Suprapubic skin (tissue), 4 donors: ENCODE measurements around the gene MFAP3. TPM values are rescaled to one million over a fixed set of nuclear protein-coding genes. Genes with fewer than 3 reads are reported as not detected.
"Not testable (repeated sequence)": the region's sequence is repeated elsewhere in the genome, so short reads cannot be mapped to it uniquely, and the experiment has no call there.

ENCODE experiments used
- DNase-seq, 2 donors: peaks; one replicate each; pipeline ENCODE4 v3.0.0-alpha.2; 2019; ENCODE audit warnings: low spot score in 2 of 2
- H3K27ac ChIP-seq: fragments of 200-600 bp; sonication (generic); one replicate; pipeline ENCODE4 v1.5.1; 2019
- H3K27me3 ChIP-seq: fragments of 200-600 bp; sonication (generic); one replicate; pipeline ENCODE4 v1.5.1; 2019
- H3K36me3 ChIP-seq: fragments of 200-600 bp; sonication (generic); one replicate; pipeline ENCODE4 v1.5.1; 2019
- H3K4me1 ChIP-seq: fragments of 200-600 bp; sonication (generic); one replicate; pipeline ENCODE4 v1.5.1; 2019
- H3K4me3 ChIP-seq: fragments of 200-600 bp; sonication (generic); one replicate; pipeline ENCODE4 v1.5.1; 2019; ENCODE audit warnings: mild to moderate bottlenecking
- H3K9me3 ChIP-seq: fragments of 200-600 bp; sonication (generic); one replicate; pipeline ENCODE4 v1.5.1; 2019
- EP300 ChIP-seq: sonication (generic); formaldehyde crosslinking; IDR thresholded peaks from one replicate; pipeline ENCODE4 v1.6.1; 2017; ENCODE audit warnings: antibody characterized with exemption
- POLR2A ChIP-seq, 2 donors: fragments of 450-650 bp; IDR thresholded peaks; one replicate each; pipeline ENCODE4 v1.6.1; 2017; ENCODE audit warnings: antibody characterized with exemption in 2 of 2, mild to moderate bottlenecking in 2 of 2, moderate library complexity in 2 of 2
- POLR2AphosphoS5 ChIP-seq, 3 donors: sonication (generic); formaldehyde crosslinking; IDR thresholded peaks; one replicate each; pipeline ENCODE4 v1.6.1; 2017; ENCODE audit warnings: antibody characterized with exemption in 3 of 3
- WGBS: methylation state at CpG from one replicate; pipeline ENCODE4 v1.1.5; 2018; 5-methylcytosine and 5-hydroxymethylcytosine counted together
- total RNA-seq, 4 donors: library from RNA; depleted of rRNA; stranded (reverse); fragments of >200 nt; gene quantifications; one replicate each; pipeline ENCODE4 v1.1.0, GENCODE V29; 2016
- TF ChIP-seq, protein P1 (sequence below), 2 donors: fragments of 200-600 bp in 1 of 2; fragments of 450-650 bp in 1 of 2; sonication (generic) in 1 of 2; IDR thresholded peaks; one replicate each; pipeline ENCODE4 v1.5.1; 2016 to 2019; ENCODE audit warnings: antibody characterized with exemption in 2 of 2, mild to moderate bottlenecking in 1 of 2, moderate library complexity in 1 of 2

Gene MFAP3
- total RNA-seq, 4 donors from 2014 or later, result 32.9 to 48.4 (median 39.9) TPM

DNA sequence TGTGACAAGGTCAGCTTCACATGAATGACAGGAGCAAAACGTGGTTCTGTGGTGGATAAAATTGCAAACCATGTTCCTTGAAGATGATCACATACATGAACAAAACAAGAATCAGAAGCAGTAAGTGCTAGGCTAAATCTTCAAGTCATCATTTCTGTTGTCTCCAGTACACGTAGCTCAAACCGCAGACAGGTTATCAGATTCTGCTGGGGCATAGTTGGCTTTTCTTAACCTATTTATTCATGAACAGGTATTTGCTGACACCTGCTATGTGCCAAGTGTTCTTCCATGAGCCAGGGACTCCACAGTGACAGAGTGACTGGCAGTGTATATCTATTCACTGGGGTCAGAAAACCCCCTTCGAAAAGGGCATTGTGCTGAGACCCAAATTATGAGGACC lies 20.8 kb downstream of the MFAP3 start:
- no peak for DNase-seq
- no peaks in the 10 kb centered on the region for H3K27me3 ChIP-seq
- no peak overlapping the region for H3K27ac ChIP-seq
- no peak overlapping the region for H3K4me3 ChIP-seq
- H3K4me1 ChIP-seq, result peaks cover 2% of the 10 kb centered on the region
- H3K9me3 ChIP-seq, result no peaks in the 10 kb centered on the region
- TF ChIP-seq, protein P1, sequence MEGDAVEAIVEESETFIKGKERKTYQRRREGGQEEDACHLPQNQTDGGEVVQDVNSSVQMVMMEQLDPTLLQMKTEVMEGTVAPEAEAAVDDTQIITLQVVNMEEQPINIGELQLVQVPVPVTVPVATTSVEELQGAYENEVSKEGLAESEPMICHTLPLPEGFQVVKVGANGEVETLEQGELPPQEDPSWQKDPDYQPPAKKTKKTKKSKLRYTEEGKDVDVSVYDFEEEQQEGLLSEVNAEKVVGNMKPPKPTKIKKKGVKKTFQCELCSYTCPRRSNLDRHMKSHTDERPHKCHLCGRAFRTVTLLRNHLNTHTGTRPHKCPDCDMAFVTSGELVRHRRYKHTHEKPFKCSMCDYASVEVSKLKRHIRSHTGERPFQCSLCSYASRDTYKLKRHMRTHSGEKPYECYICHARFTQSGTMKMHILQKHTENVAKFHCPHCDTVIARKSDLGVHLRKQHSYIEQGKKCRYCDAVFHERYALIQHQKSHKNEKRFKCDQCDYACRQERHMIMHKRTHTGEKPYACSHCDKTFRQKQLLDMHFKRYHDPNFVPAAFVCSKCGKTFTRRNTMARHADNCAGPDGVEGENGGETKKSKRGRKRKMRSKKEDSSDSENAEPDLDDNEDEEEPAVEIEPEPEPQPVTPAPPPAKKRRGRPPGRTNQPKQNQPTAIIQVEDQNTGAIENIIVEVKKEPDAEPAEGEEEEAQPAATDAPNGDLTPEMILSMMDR (IDR thresholded peaks at IDR 0.05), result no peak
- TF ChIP-seq POLR2AphosphoS5 (IDR thresholded peaks at IDR 0.05) (no peak), POLR2A (IDR thresholded peaks at IDR 0.05) (no peak), EP300 (no peak)
- peaks cover 9% of the 10 kb centered on the region for H3K36me3 ChIP-seq
- 74% methylated on average over 4 of the region's 4 CpGs for WGBS

DNA sequence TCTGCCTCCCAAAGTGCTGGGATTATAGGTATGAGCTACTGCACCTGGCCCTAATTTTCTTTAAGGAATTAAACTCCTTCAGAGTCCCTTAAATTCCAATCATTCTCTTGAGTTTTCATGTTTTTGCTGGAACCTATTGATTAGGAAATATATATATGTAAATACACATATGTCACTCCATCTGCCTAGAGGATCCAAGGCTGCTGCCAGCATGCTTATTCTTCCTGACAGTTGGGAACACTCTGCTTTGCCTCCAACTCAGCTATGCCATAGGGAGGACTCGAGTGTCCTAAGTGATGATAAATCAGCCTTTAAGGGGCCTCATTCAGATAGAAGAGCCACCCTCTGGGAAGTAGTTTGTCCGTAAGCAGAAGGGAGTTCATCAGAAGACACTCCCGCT lies 21.8 kb downstream of the MFAP3 start:
- TF ChIP-seq, protein P1 (IDR thresholded peaks at IDR 0.05), result no peak
- TF ChIP-seq POLR2AphosphoS5 (IDR thresholded peaks at IDR 0.05) (no peak), POLR2A (IDR thresholded peaks at IDR 0.05) (no peak), EP300 (no peak)
- H3K36me3 ChIP-seq, result no peaks in the 10 kb centered on the region
- 89% methylated on average over 3 of the region's 3 CpGs for WGBS
- no peaks in the 10 kb centered on the region for H3K27me3 ChIP-seq
- peaks cover 2% of the 10 kb centered on the region for H3K4me1 ChIP-seq
- H3K9me3 ChIP-seq, result no peaks in the 10 kb centered on the region
- DNase-seq, result no peak
- H3K4me3 ChIP-seq, result no peak overlapping the region
- no peak overlapping the region for H3K27ac ChIP-seq

DNA sequence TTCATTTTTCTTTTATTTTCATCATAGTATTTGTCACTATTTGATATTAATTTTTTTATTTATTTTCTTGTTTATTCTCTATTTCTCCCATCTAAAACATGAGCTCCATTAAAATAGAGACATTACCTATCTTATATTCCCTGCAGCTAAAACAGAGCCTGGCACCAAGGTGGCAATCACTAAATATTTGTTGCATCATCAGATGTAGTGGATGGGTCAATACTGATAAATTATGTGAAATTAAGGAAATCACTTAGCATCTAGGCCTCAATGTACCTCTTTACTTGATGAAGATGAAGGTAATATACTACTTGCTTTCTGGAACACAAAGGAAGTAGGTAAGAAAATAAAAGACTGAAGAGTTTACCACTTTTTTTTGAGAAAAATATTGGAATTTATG lies 24.6 kb downstream of the MFAP3 start:
- H3K27me3 ChIP-seq, result no peaks in the 10 kb centered on the region
- peaks cover 1% of the 10 kb centered on the region for H3K4me1 ChIP-seq
- DNase-seq, result no peak
- H3K4me3 ChIP-seq, result no peak overlapping the region
- H3K9me3 ChIP-seq, result no peaks in the 10 kb centered on the region
- no peak overlapping the region for H3K27ac ChIP-seq
- TF ChIP-seq EP300 (no peak), POLR2A (IDR thresholded peaks at IDR 0.05) (no peak), POLR2AphosphoS5 (IDR thresholded peaks at IDR 0.05) (no peak)
- TF ChIP-seq, protein P1 (IDR thresholded peaks at IDR 0.05), result no peak
- no peaks in the 10 kb centered on the region for H3K36me3 ChIP-seq

DNA sequence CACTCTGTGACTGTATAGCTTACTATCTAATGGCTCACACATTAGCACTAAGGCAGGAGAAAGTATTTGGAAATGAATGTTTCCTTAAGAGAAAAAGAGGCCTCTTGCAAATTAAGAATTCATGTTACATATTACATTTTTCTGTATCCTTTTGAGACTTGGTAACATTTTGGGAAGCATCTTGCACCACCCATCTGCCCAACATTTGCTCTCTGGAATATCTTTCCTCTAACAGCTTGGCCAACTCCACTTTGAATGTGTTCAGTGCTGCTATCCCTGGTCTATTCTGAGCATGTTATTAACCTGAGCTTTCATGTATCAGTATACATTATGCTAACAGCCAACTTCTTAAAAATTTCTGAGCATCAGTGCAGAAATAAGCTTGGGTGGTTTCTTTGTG lies 27.2 kb downstream of the MFAP3 start:
- Histone ChIP-seq H3K4me1 (no peaks in the 10 kb centered on the region), H3K9me3 (no peaks in the 10 kb centered on the region), H3K36me3 (no peaks in the 10 kb centered on the region), H3K27ac (no peak overlapping the region), H3K27me3 (no peaks in the 10 kb centered on the region), H3K4me3 (no peak overlapping the region)
- no peak for TF ChIP-seq POLR2AphosphoS5 (IDR thresholded peaks at IDR 0.05)
- TF ChIP-seq, protein P1 (IDR thresholded peaks at IDR 0.05), result no peak
- TF ChIP-seq EP300, result no peak
- no peak for TF ChIP-seq POLR2A (IDR thresholded peaks at IDR 0.05)
- no peak for DNase-seq

DNA sequence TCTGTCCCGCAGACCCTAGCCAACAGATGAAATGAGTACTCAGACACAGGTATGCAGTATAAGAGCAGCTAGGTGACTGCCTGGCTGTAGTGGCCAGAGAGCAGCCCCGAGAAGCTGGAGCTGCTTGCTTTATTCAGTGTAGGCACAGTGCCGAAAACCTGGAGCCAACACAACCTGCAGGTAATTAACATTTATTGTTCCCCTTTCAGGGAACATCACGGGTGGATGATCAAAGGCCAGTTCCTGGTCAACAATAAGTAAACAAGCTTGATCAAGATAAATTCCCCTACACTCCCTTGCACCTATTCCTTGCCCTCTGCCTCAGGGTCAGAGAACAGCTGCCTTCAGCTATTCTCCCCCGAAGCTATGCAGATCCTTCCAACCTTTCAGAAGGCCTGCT lies 31.1 kb downstream of the MFAP3 start:
- H3K4me1 ChIP-seq, H3K27ac ChIP-seq, H3K4me3 ChIP-seq, H3K36me3 ChIP-seq, DNase-seq, H3K9me3 ChIP-seq, H3K27me3 ChIP-seq: not testable (repeated sequence)
- WGBS, result 89% methylated on average over 5 of the region's 5 CpGs

DNA sequence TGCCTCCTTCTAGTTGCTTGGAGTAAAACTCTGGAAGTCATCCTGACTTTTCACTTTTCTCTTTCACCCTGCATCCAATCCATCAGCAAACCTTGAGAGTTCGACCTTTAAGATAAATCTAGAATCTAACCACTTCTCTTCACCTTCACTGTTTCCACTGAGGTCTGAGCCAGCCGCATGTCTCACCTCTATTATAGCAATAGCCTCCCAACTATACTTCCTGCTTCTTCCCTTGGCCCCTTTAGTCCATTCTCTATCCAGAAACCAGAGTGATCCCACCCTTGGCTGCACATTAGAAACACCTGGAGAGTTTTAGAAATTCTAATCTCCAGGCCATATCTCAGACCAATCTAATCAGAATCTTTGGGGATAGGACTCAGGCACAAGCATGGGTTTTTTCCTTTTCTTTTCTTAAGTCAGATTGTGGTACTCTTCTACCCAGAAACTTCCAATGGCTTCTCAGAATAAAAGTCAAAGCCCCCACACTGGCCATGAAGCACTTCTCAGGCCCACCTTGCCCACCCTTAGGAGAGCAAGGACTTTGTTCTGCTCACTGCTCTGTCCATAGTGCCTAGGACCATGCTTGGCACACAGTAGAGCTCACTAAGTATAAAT lies 33.1 kb downstream of the MFAP3 start:
- 67% methylated on average over 2 of the region's 2 CpGs for WGBS
- no peak for DNase-seq
- no peaks in the 10 kb centered on the region for H3K27me3 ChIP-seq
- H3K27ac ChIP-seq, result no peak overlapping the region
- no peak overlapping the region for H3K4me3 ChIP-seq
- H3K36me3 ChIP-seq, result no peaks in the 10 kb centered on the region
- peaks cover 3% of the 10 kb centered on the region for H3K4me1 ChIP-seq
- TF ChIP-seq EP300 (no peak), POLR2AphosphoS5 (IDR thresholded peaks at IDR 0.05) (no peak)
- TF ChIP-seq, protein P1 (IDR thresholded peaks at IDR 0.05), result no peak
- no peaks in the 10 kb centered on the region for H3K9me3 ChIP-seq
